Stimulated activated CD4-positive, alpha-beta T cell treated with anti-CD3 and anti-CD28 coated beads, Interleukin-4, amount 100 ng/mL, for 1 hour (primary cell): ENCODE measurements around the gene DOCK8.

Experiments used
- DNase-seq: peaks from one replicate; pipeline ENCODE4 v3.0.0-alpha.2; 2020

The DOCK8 gene

GRCh38 chr9:511861-512260 lies 297.2 kb downstream of the DOCK8 start:
- DNase-seq: no peak

GRCh38 chr9:512555-513272 lies 298.0 kb downstream of the DOCK8 start:
- no peak for DNase-seq
